Activated CD8-positive, alpha-beta memory T cell treated with anti-CD3 and anti-CD28 coated beads for 1 hour (primary cell): ENCODE results near the gene SNX17.
"Not testable (repeated sequence)": the region's sequence is repeated elsewhere in the genome, so short reads cannot be mapped to it uniquely, and the experiment has no call there.

ENCODE experiments used
- DNase-seq, 2 donors: peaks; one replicate each; pipeline ENCODE4 v3.0.0-alpha.2; 2020; ENCODE audit warnings: low read depth in 1 of 2; ENCODE audit errors: extremely low read depth in 1 of 2

SNX17 gene, protein sequence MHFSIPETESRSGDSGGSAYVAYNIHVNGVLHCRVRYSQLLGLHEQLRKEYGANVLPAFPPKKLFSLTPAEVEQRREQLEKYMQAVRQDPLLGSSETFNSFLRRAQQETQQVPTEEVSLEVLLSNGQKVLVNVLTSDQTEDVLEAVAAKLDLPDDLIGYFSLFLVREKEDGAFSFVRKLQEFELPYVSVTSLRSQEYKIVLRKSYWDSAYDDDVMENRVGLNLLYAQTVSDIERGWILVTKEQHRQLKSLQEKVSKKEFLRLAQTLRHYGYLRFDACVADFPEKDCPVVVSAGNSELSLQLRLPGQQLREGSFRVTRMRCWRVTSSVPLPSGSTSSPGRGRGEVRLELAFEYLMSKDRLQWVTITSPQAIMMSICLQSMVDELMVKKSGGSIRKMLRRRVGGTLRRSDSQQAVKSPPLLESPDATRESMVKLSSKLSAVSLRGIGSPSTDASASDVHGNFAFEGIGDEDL

GRCh38 chr2:27370026-27370815 is at the start of gene SNX17, which contains the start of gene EIF2B4:
TSS of gene SNX17 (plus strand) at chr2:27370616. CDS start at chr2:27370744, 128 bp downstream.
TSS of gene EIF2B4 (minus strand) at chr2:27370338. CDS start at chr2:27370314, 24 bp downstream.
- DNase-seq, result peak; percentile 98

DNA sequence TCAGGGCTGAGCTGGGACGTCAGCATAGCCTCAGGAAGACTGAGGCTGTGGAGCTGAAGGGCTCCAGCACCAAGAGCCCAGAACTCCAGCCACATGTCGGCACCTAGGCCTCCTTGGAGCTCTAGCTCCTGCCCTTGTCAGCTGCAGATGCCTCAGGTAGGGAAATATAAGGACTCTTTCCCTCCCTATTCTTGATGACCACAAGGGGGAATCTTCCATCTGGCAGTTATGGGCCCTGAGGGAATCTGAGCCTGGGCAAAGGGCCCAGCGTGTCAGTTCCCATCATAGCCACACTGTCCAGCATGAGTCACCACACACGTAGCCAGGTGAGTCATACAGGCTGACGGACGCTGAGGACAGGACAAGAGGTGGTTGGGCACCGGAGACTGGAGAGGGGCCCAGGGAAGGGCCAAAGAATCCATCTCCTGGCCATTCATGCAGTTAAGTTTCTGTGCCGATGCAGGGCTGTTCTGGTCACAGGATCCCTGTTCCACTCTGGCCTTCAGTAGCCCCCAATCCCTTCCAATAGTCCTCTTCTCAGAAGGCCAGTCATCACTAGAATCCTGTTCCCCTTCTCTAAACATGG is 49.4 kb upstream of the SNX17 start:
- DNase-seq, result no peak

DNA sequence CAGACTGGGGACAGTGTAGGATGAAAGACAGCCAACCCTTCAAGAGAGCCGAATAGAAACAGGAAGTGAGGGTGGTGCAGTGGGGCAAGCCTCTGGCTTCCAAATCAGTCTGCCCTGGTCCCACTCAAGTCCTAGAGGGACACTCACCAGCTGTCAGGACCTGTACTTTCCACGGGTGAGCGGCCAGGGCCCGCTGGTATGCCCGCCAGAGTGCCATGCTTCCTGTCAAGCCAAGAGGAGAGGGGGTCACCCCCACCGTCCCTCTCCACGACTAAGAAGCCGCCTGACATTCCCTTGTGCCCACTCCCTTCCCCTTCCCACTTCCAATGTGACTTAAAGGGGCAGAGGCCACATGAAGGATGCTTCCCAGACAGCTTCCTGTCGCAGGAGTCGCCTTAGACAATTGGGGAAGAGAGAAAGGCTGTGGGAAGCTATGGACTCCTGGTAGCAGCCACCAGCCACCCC is 48.1 kb upstream of the SNX17 start:
- no peak for DNase-seq

GRCh38 chr2:27322766-27323595 is 47.4 kb upstream of the SNX17 start, which contains the start of gene MPV17:
TSS of gene MPV17 (minus strand) at chr2:27323097. CDS start at chr2:27322517, 580 bp downstream.
- peak; percentile 63 to 77 for DNase-seq

DNA sequence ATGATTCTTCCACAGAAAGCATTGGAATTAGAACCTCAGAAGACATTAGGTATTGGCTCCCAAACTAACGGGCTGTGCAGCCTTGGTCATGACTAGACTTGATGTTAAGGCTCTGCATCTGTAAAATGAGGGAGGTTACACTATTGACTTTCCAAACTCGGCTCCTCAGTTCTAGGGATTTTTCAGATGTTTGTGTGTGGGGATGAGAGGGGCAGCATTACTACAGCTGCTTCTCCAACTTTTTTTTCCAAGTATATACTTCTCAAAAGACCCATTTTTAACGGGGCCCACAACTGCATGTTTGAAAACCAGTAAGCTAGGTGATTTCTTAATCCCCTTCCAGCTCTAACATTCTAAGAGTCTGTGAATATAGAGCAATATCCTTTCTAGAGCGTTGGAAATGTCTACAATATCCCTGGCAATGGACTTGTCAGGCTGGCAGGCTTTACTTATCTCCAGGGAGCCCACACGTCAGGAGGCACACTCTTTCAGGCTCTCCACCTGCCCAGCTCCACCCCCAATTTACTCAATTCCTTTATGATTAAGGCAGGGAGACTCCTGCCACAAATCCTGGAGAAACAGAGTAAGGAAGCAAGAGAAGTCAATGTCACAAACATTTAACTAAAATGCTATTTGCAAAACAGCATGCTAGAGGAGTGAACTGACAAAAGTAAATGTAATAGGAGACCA is 46.7 kb upstream of the SNX17 start:
- DNase-seq, result no peak

GRCh38 chr2:27324720-27325119 is 45.7 kb upstream of the SNX17 start:
- no peak for DNase-seq

GRCh38 chr2:27335311-27335710 is 35.1 kb upstream of the SNX17 start:
- no peak for DNase-seq

DNA sequence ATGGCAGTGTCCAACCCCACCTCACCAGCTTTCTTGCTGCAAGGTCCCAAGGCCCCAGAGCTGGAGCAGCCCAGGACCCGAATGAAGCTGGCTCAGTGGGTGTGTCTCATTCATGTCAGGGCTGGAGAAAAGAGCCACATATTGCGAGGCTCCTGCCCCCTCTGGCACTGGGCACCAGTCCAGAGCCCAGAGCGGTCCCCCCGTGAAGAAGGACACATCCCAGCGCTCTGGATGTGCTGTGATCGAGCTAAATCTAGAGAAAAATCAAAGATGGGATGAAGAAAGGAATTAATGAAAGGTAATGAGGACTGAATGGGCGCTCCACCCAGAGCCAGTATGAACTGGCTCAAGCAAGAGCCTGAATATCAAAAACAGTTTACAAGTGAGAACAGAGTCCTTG is 34.2 kb upstream of the SNX17 start:
- DNase-seq, result no peak

DNA sequence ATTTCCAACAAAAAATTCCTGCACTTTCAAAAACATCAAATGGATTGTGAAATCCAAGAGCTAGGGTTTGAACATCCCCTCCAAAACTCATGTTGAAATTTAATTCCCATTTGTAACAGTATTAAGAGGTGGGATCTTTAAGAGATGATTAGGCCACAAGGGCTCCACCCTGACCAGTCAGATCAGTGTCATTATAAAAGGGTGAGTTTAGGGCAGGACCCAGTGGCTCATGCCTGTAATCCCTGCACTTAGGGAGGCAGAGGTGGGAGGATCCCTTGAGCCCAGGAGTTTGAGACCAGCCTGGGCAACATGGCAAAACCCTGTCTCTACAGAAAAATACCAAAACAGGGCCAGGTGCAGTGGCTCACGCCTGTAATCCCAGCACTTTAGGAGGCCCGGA is 22.8 kb upstream of the SNX17 start:
- no peak for DNase-seq

DNA sequence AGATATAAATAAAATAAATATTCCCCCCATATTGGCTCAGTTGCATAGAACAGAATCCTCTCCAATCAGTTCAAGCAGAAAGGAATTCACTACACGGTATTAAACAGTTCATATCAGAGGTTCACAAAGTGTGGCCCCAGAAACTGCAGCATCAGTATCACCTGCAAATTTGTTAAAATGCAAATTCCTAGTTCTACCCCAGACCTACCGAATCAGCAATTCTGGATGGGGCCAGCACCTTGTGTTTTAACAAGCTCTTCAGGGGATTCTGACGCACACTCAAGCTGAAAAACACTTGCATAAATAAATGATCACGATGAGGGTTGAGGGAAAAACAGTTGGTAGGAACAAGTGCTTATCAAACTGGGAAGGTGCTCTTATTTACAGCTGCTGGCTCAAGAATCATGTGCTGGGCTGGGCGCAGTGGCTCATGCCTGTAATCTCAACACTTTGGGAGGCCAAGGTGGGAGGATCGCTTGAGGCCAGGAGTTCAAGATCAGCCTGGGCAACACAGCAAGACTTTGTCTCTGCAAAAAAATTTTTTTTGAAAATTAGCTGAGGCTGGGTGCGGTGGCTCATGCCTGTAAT is 20.2 kb upstream of the SNX17 start:
- no peak for DNase-seq

GRCh38 chr2:27351802-27352598 is 18.4 kb upstream of the SNX17 start:
- DNase-seq, result no peak

- DNase-seq, result not testable (repeated sequence)
These were observed 17.0 kb upstream of the SNX17 start for GRCh38 chr2:27353386-27353761.

DNA sequence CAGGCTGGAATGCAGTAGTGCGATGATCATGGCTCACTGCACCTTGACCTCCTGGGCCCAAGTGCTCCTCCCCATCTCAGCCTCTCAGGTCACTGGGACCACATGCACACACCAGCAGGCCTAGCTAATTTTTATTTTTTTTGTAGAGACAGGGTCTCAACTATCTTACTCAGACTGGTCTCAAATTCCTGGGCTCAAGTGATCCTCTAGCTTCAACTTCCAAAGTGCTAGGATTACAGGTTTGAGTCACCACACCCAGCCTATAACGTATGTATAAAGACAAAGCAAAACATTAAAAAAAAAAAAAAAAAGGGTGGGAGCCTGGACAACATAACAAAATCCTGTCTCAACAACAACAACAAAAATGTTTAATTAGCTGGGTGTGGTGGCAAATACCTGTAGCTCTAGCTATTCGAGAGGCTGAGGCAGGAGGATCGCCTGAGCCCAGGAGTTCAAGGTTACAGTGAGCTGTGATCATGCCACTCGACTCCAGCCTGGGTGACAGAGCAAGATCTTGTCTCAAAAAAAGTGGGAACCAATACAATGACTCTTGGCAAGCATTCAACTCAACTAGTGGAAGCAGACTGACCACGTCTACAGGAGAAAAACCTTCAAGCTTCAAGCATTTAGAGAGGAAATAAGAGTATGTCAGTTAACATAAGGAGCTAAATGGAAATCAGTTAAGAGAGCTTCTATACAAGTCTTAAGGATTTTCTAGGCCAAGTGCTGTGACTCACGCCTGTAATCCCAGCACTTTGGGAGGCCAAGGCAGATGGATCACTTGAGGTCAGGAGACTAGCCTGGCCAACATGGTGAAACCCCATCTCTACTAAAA is 16.4 kb upstream of the SNX17 start:
- DNase-seq, result no peak

DNA sequence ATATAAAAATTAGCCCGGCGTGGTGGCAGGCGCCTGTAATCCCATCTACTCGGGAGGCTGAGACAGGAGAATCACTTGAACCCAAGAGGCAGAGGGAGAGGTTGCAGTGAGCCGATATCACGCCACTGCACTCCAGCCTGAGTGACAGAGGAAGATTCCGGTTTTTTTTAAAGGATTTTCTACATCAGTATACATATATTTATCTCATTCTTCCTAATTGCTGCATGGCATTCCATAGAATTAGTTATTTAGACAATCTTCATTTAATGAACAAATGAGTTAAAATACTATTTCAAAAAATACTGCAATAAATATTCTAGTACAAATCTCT is 15.9 kb upstream of the SNX17 start:
- no peak for DNase-seq

- no peak for DNase-seq
These were observed 14.4 kb upstream of the SNX17 start for GRCh38 chr2:27356056-27356381.

DNA sequence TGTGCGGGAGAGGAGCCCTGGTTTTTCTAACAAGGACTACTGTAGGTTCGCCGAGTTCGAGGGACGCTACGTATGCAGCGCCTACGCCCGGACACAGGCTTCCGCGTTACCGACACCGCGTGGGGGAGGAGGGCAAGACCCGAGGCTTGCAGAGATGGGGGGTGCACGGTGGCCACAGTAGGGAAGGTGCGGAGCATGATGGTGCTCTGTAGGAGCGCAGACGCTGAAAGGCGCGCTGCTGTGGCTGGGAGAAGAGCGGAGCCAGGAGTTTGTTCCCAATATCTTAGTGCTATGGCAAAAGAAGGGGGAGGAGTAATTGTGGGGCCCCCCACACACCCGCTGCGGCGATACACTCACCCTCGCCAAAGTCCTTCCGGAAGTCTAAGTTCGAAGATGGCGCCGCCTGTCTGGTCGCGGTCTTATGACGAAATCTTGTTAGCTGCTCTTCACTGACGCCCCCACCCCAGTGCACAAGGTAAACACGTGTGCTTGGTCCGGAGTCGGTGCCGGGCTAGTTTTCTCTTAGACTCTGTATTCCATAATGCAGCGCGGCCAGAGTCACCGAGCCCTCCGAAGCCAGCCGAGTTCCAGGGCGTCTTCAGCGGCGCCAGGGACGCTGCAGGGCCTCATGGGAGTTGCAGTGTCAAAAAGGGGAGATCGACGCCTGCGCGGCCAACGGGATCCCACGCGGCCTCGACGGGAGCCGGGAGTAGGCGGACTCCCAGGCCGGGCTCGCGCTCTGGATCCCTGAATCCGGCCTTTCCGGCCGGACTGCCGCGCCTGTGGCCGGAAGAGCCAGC is 13.8 kb upstream of the SNX17 start, which contains the start of gene GTF3C2:
Gene GTF3C2 (minus strand): TSS at position 383 of the 800 bp plus-strand sequence. CDS start 13,210 bp downstream, outside the sequence.
- DNase-seq, result peak; percentile 79 to 81
